CD4-positive, alpha-beta T cell (primary cell): Measurements from ENCODE around the gene LPP. TPM values are rescaled to one million over a fixed set of nuclear protein-coding genes. Genes with fewer than 3 reads are reported as not detected.

Experiments
- ATAC-seq: fragments of 200-7000 bp; cut with Tn5 transposase; one replicate; pipeline ENCODE4 v1.10.0; 2022; ENCODE audit warnings: mild to moderate bottlenecking; ENCODE audit not compliant: poor library complexity
- CTCF ChIA-PET: fragments of 350-600 bp; sonication (Branson Sonifier 250); formaldehyde crosslinking; loops from one replicate; lab custom pipeline; 2021; ENCODE audit warnings: antibody characterized with exemption, inconsistent platforms; lab: Charles Lee
- POLR2A ChIA-PET: fragments of 350-600 bp; sonication (Branson Sonifier 250); formaldehyde crosslinking; loops from one replicate; lab custom pipeline; 2021; ENCODE audit warnings: antibody characterized with exemption, inconsistent platforms; lab: Charles Lee
- DNase-seq, 14 experiments: peaks; one replicate each; pipeline ENCODE4 v3.0.0-alpha.2; 2013 to 2020; ENCODE audit warnings: mixed read lengths in 2 of 14
- H3K27ac ChIP-seq, 2 donors: one replicate each; pipeline versions ENCODE4 v1.5.1 to v1.7.0; 2013; ENCODE audit warnings: low read length in 2 of 2, low read depth in 1 of 2, mild to moderate bottlenecking in 1 of 2
- H3K27me3 ChIP-seq, 2 experiments: 1 replicate in 1 of 2; 2 replicates in 1 of 2; pipeline versions ENCODE4 v1.6.1 to v1.7.0; 2013; ENCODE audit warnings: low read length in 2 of 2, control low read depth in 1 of 2, mild to moderate bottlenecking in 1 of 2, moderate library complexity in 1 of 2; ENCODE audit not compliant: insufficient read depth in 2 of 2, control insufficient read depth in 1 of 2
- H3K36me3 ChIP-seq: one replicate; pipeline ENCODE4 v1.6.1; 2013; ENCODE audit warnings: low read length, control low read depth; ENCODE audit not compliant: insufficient read depth
- H3K4me1 ChIP-seq: one replicate; pipeline ENCODE4 v1.6.1; 2013; ENCODE audit warnings: low read length, control low read depth; ENCODE audit not compliant: insufficient read depth
- H3K4me3 ChIP-seq: one replicate; pipeline ENCODE4 v1.5.1; 2013; ENCODE audit warnings: mild to moderate bottlenecking, low read length, moderate library complexity
- H3K9me3 ChIP-seq, 2 experiments: 1 replicate in 1 of 2; 2 replicates in 1 of 2; pipeline versions ENCODE4 v1.6.1 to v1.7.0; 2013; ENCODE audit warnings: low read length in 2 of 2, mild to moderate bottlenecking in 2 of 2, control low read depth in 1 of 2, moderate library complexity in 1 of 2; ENCODE audit not compliant: control insufficient read depth in 1 of 2, insufficient read depth in 1 of 2
- H3K27ac Mint-ChIP-seq: one replicate; pipeline ENCODE4 v1.8.0; 2020; ENCODE audit warnings: mixed read lengths
- H3K27me3 Mint-ChIP-seq: one replicate; pipeline ENCODE4 v1.8.0; 2021; ENCODE audit warnings: mixed read lengths
- H3K36me3 Mint-ChIP-seq: one replicate; pipeline ENCODE4 v1.8.0; 2021; ENCODE audit warnings: low read depth, mixed read lengths
- H3K4me1 Mint-ChIP-seq: one replicate; pipeline ENCODE4 v1.8.0; 2021; ENCODE audit warnings: low read depth, mixed read lengths
- H3K4me3 Mint-ChIP-seq: one replicate; pipeline ENCODE4 v1.8.0; 2020; ENCODE audit warnings: mild to moderate bottlenecking, mixed read lengths
- H3K9me3 Mint-ChIP-seq: one replicate; pipeline ENCODE4 v1.8.0; 2020; ENCODE audit warnings: mixed read lengths
- intact Hi-C, 2 experiments: fragments of 100-400 bp; cut with DNase I in 1 of 2; cut with micrococcal nuclease in 1 of 2; formaldehyde crosslinking; loops; one replicate each; pipeline versions ENCODE4 v1.15.1 to v1.9.0; 2023 to 2025; cut with DNase I, micrococcal nuclease
- total RNA-seq, 174 experiments: library from RNA in 2 of 174; stranded (reverse) in 2 of 174; gene quantifications; one replicate each; pipeline ENCODE4 v1.2.3 and lab custom pipeline; 2021 to 2026
- TF ChIP-seq, protein P1 (sequence below): fragments of 200-600 bp; IDR thresholded peaks from one replicate; pipeline ENCODE4 v1.8.0; 2022; ENCODE audit warnings: antibody characterized with exemption, mild to moderate bottlenecking

The LPP gene
- total RNA-seq, 2 experiments from 2014 or later = 45.6 to 45.9 TPM

DNA sequence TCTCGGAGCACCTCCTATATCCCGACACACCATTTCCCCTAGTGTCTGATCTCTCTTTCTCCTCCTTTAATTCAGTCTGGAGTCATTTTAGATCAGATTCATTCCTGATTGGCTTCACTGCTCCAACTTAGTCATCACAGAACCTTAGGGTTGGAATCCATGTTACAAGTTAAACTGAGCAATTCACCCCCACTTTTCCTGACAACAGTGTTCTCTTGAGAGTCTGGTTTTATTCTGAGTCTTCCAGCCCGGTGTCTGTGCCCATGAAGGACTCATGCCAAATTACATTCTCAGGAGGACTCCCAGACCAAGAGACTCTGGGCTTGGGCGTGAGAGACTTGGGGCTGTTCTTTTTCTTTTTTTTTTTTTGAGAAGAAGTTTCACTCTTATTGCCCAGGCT, 57.5 kb downstream of the LPP start:
- ATAC-seq (no peak), DNase-seq (no peak)
- peaks cover 14% of the 10 kb centered on the region for H3K36me3 ChIP-seq
- TF ChIP-seq, protein P1, sequence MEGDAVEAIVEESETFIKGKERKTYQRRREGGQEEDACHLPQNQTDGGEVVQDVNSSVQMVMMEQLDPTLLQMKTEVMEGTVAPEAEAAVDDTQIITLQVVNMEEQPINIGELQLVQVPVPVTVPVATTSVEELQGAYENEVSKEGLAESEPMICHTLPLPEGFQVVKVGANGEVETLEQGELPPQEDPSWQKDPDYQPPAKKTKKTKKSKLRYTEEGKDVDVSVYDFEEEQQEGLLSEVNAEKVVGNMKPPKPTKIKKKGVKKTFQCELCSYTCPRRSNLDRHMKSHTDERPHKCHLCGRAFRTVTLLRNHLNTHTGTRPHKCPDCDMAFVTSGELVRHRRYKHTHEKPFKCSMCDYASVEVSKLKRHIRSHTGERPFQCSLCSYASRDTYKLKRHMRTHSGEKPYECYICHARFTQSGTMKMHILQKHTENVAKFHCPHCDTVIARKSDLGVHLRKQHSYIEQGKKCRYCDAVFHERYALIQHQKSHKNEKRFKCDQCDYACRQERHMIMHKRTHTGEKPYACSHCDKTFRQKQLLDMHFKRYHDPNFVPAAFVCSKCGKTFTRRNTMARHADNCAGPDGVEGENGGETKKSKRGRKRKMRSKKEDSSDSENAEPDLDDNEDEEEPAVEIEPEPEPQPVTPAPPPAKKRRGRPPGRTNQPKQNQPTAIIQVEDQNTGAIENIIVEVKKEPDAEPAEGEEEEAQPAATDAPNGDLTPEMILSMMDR = no peak
- ChIA-PET POLR2A (no interaction called here), CTCF (no interaction called here)
- no peak overlapping the region for H3K4me3 ChIP-seq
- H3K27me3 ChIP-seq = no peaks in the 10 kb centered on the region
- H3K27ac ChIP-seq = no peak overlapping the region
- H3K4me1 ChIP-seq = no peaks in the 10 kb centered on the region
- no peaks in the 10 kb centered on the region for H3K9me3 Mint-ChIP-seq
- H3K36me3 Mint-ChIP-seq = peaks cover 35% of the 10 kb centered on the region
- no peak overlapping the region for H3K4me3 Mint-ChIP-seq
- no peaks in the 10 kb centered on the region for H3K9me3 ChIP-seq
- no peak overlapping the region for H3K27ac Mint-ChIP-seq
- H3K27me3 Mint-ChIP-seq = no peaks in the 10 kb centered on the region
- intact Hi-C loops = no loop called here
- peaks cover 28% of the 10 kb centered on the region for H3K4me1 Mint-ChIP-seq

- H3K27me3 Mint-ChIP-seq = no peaks in the 10 kb centered on the region
- H3K9me3 ChIP-seq = no peaks in the 10 kb centered on the region
- H3K4me1 ChIP-seq = no peaks in the 10 kb centered on the region
- no peak overlapping the region for H3K4me3 ChIP-seq
- ATAC-seq = no peak
- H3K36me3 ChIP-seq = peaks cover 14% of the 10 kb centered on the region
- no peak overlapping the region for H3K27ac ChIP-seq
- H3K36me3 Mint-ChIP-seq = peaks cover 35% of the 10 kb centered on the region
- peaks cover 38% of the 10 kb centered on the region for H3K4me1 Mint-ChIP-seq
- H3K27ac Mint-ChIP-seq = no peak overlapping the region
- no peaks in the 10 kb centered on the region for H3K27me3 ChIP-seq
- CTCF ChIA-PET = no interaction called here
- intact Hi-C loops = no loop called here
- H3K4me3 Mint-ChIP-seq = no peak overlapping the region
- POLR2A ChIA-PET = no interaction called here
- H3K9me3 Mint-ChIP-seq = no peaks in the 10 kb centered on the region
- TF ChIP-seq, protein P1 = no peak
- DNase-seq = no peak
Observed at GRCh38 chr3:188212308-188212969, 58.5 kb downstream of the LPP start.

- Mint-ChIP-seq H3K4me1 (peaks cover 45% of the 10 kb centered on the region), H3K4me3 (no peak overlapping the region), H3K27me3 (no peaks in the 10 kb centered on the region), H3K36me3 (peaks cover 22% of the 10 kb centered on the region), H3K27ac (no peak overlapping the region), H3K9me3 (no peaks in the 10 kb centered on the region)
- intact Hi-C loops = no loop called here
- H3K4me1 ChIP-seq = no peaks in the 10 kb centered on the region
- H3K9me3 ChIP-seq = no peaks in the 10 kb centered on the region
- no peak overlapping the region for H3K4me3 ChIP-seq
- CTCF ChIA-PET = no interaction called here
- no peak overlapping the region for H3K27ac ChIP-seq
- POLR2A ChIA-PET = no interaction called here
- TF ChIP-seq, protein P1 = no peak
- ATAC-seq = no peak
- H3K36me3 ChIP-seq = peaks cover 14% of the 10 kb centered on the region
- H3K27me3 ChIP-seq = no peaks in the 10 kb centered on the region
- peak in 3 of 14 experiments; percentile 9 to 25 (median 9) for DNase-seq
Observed at GRCh38 chr3:188214442-188214841, 60.5 kb downstream of the LPP start.
